K562 (cell line): ENCODE measurements around the gene CARD14. TPM values are rescaled to one million over a fixed set of nuclear protein-coding genes. Genes with fewer than 3 reads are reported as not detected.

Experiments used
- ATAC-seq: fragments of 200-7000 bp; cut with Tn5 transposase; 3 replicates; pipeline ENCODE4 v1.9.1; 2020; ENCODE audit warnings: moderate library complexity
- BruUV-seq: library from RNA; stranded (reverse); fragments of 400-500 nt; replicated peaks from 2 replicates; lab custom pipeline; 2021; lab: Mats Ljungman, UMichigan
- CTCF ChIA-PET: fragments of 300-600 bp; formaldehyde crosslinking; extraction: SDS; loops from one replicate; lab custom pipeline; 2021; ENCODE audit warnings: low intra/inter-chr PET ratio; lab: Yijun Ruan, JAX
- POLR2A ChIA-PET: fragments of 300-600, 350-650 bp; sonication (Branson Sonifier 250); formaldehyde crosslinking; extraction: SDS; loops from one replicate; lab custom pipeline; 2021; ENCODE audit warnings: antibody characterized with exemption, inconsistent platforms; lab: Yijun Ruan, JAX
- DNase-seq, 4 experiments: peaks; one replicate each; pipeline versions ENCODE4 v3.0.0 to v3.0.0-alpha.2; 2011 to 2018; ENCODE audit warnings: low spot score in 3 of 4, mixed read lengths in 3 of 4; ENCODE audit errors: extremely low read depth in 1 of 4
- FAIRE-seq: peaks from 2 replicates; lab custom pipeline; 2011; peaks lifted over from hg19 to GRCh38; lab: Jason Lieb, UNC
- H2AFZ ChIP-seq: 2 replicates; pipeline ENCODE4 v1.6.0; 2011; ENCODE audit warnings: low read depth, low read length, control low read depth, inconsistent platforms
- H3K27ac ChIP-seq: fragments of 200-600 bp; 3 replicates; pipeline ENCODE4 v1.8.0; 2011; ENCODE audit warnings: low read depth, mild to moderate bottlenecking, control low read depth, inconsistent platforms, low read length, moderate library complexity, mixed read lengths; ENCODE audit errors: extremely low read depth
- H3K27me3 ChIP-seq, 2 experiments: fragments of 300-600 bp in 1 of 2; 2 replicates in 1 of 2; 3 replicates in 1 of 2; pipeline versions ENCODE4 v1.6.0 to v1.8.0; 2011; ENCODE audit warnings: inconsistent platforms in 2 of 2, low read length in 2 of 2, mild to moderate bottlenecking in 1 of 2, mixed read lengths in 1 of 2, moderate library complexity in 1 of 2; ENCODE audit not compliant: control insufficient read depth in 2 of 2, insufficient read depth in 2 of 2
- H3K36me3 ChIP-seq: fragments of 300-600 bp; 3 replicates; pipeline ENCODE4 v1.8.0; 2011; ENCODE audit warnings: mild to moderate bottlenecking, low read length, inconsistent platforms; ENCODE audit not compliant: control insufficient read depth, insufficient read depth
- H3K4me1 ChIP-seq, 2 experiments: fragments of 200-600 bp in 1 of 2; replicated peaks in 1 of 2; 2 replicates in 1 of 2; 3 replicates in 1 of 2; pipeline versions ENCODE4 v1.5.1 to v1.8.0; 2011; ENCODE audit warnings: inconsistent platforms in 2 of 2, low read length in 2 of 2, mild to moderate bottlenecking in 1 of 2, mixed read lengths in 1 of 2, moderate library complexity in 1 of 2; ENCODE audit not compliant: control insufficient read depth in 2 of 2, insufficient read depth in 2 of 2
- H3K4me2 ChIP-seq: 2 replicates; pipeline ENCODE4 v1.6.1; 2011; ENCODE audit warnings: low read length, control low read depth, inconsistent platforms, mixed read lengths; ENCODE audit not compliant: insufficient read depth
- H3K4me3 ChIP-seq: fragments of 200-600 bp; sonication (generic), shearing (Covaris generic); 2 replicates; pipeline ENCODE4 v1.5.1; 2016; ENCODE audit warnings: control low read depth, inconsistent platforms
- H3K79me2 ChIP-seq: fragments of 200-600 bp; 3 replicates; pipeline ENCODE4 v1.8.0; 2011; ENCODE audit warnings: low read length, inconsistent platforms; ENCODE audit not compliant: control insufficient read depth, insufficient read depth
- H3K9ac ChIP-seq, 2 experiments: 2 replicates each; pipeline versions ENCODE4 v1.6.0 to v1.6.1; 2011; ENCODE audit warnings: low read depth in 2 of 2, low read length in 2 of 2, control low read depth in 1 of 2, inconsistent platforms in 1 of 2, mild to moderate bottlenecking in 1 of 2, mixed read lengths in 1 of 2; ENCODE audit not compliant: insufficient read depth in 1 of 2
- H3K9me1 ChIP-seq: one replicate; pipeline ENCODE4 v1.6.0; 2011; ENCODE audit warnings: inconsistent platforms, mild to moderate bottlenecking, low read length, moderate library complexity; ENCODE audit not compliant: control insufficient read depth, insufficient read depth
- H3K9me3 ChIP-seq: replicated peaks from 2 replicates; pipeline ENCODE4 v1.5.1; 2011; ENCODE audit warnings: low read depth, low read length, inconsistent platforms; ENCODE audit not compliant: control insufficient read depth, insufficient read depth
- H4K20me1 ChIP-seq: replicated peaks from 2 replicates; pipeline ENCODE4 v1.6.1; 2011; ENCODE audit warnings: low read length, inconsistent platforms, mixed read lengths; ENCODE audit not compliant: control insufficient read depth, insufficient read depth
- MIER1 ChIP-seq: fragments of 450-650 bp; IDR thresholded peaks from 2 replicates; pipeline ENCODE4 v1.6.1; 2016; ENCODE audit warnings: antibody characterized with exemption, mild to moderate bottlenecking, low read depth
- PML ChIP-seq: IDR thresholded peaks from 2 replicates; pipeline ENCODE4 v1.6.1; 2012; ENCODE audit warnings: low read length, inconsistent platforms
- TEAD4 ChIP-seq, 2 experiments: sonication (generic) in 1 of 2; formaldehyde crosslinking in 1 of 2; IDR thresholded peaks; 2 replicates each; pipeline versions ENCODE4 v1.6.1 to v1.8.0; 2012 to 2022; ENCODE audit warnings: borderline replicate concordance in 1 of 2, inconsistent platforms in 1 of 2, low read length in 1 of 2, mild to moderate bottlenecking in 1 of 2, missing genetic modification reagents in 1 of 2
- ZBTB43 ChIP-seq: sonication (generic); formaldehyde crosslinking; IDR thresholded peaks from 2 replicates; pipeline ENCODE4 v1.8.0; 2023; ENCODE audit warnings: mild to moderate bottlenecking, missing genetic modification reagents
- ZNF639 ChIP-seq, 2 experiments: fragments of 200-800 bp in 1 of 2; sonication (Bioruptor generic) in 1 of 2; sonication (generic) in 1 of 2; formaldehyde crosslinking in 1 of 2; IDR thresholded peaks in 1 of 2; conservative IDR thresholded peaks in 1 of 2; 2 replicates each; pipeline versions ENCODE4 v1.5.0 to v1.6.1; 2016 to 2020; ENCODE audit warnings: missing compliant biosample characterization in 1 of 2, missing genetic modification characterization in 1 of 2, missing genetic modification reagents in 1 of 2
- WGBS: fragments of 100-300 bp; shearing (Covaris generic); methylation state at CpG from one replicate; pipeline ENCODE4 v1.1.6; 2016; ENCODE audit warnings: low coverage, mixed read lengths; ENCODE audit not compliant: insufficient coverage; ENCODE audit errors: missing lambda C conversion rate; 5-methylcytosine and 5-hydroxymethylcytosine counted together
- in situ Hi-C: fragments of 300-500 bp; cut with MboI; formaldehyde crosslinking; loops from 4 replicates; pipeline ENCODE4 v1.15.0; 2018; ENCODE audit warnings: inconsistent platforms, mixed read lengths
- intact Hi-C: fragments of 100-400 bp; cut with micrococcal nuclease; formaldehyde crosslinking; loops from 2 replicates; pipeline ENCODE4 v1.14.2; 2022
- polyA plus RNA-seq, 8 experiments: library from polyadenylated mRNA; depleted of rRNA in 4 of 8; stranded (reverse) in 5 of 8; unstranded in 3 of 8; fragments of >200 nt; fragmentation: Nextera tagmentation in 2 of 8; fragmentation: Illumina TruSeq in 1 of 8; extraction: Ambion mirVana in 2 of 8; extraction: Trizol in 1 of 8; gene quantifications; 2 replicates each; pipeline versions ENCODE4 v1.2.1 to v1.2.3, GENCODE V29; 2011 to 2014; ENCODE audit warnings: inconsistent platforms in 1 of 8, missing spikeins in 1 of 8
- total RNA-seq, 7 experiments: library from RNA; depleted of rRNA in 6 of 7; stranded (reverse); fragments of >200 nt in 6 of 7; fragmentation: Illumina TruSeq in 2 of 7; extraction: Trizol in 2 of 7; gene quantifications; 2 replicates each; pipeline versions ENCODE4 v1.2.1 to v1.2.3, GENCODE V29; 2011 to 2021; ENCODE audit warnings: low replicate concordance in 1 of 7

Gene CARD14
- total and polyA plus RNA-seq, 9 of the 15 experiments (the other 6 are each of a cell fraction or from before 2014, with no cell fraction given): not detected

- Histone ChIP-seq H3K79me2 (peaks cover 8% of the 10 kb centered on the region; the same call in 2 of the 3 replicates), H3K9me3 (no peaks in the 10 kb centered on the region), H3K27ac (peak overlapping the region; percentile 97), H3K27me3 (no peaks in the 10 kb centered on the region), H3K9me1 (no peaks in the 10 kb centered on the region), H3K4me2 (peak overlapping the region; percentile 51), H3K9ac (peak overlapping the region; percentile 61 to 76), H3K4me1 (peaks cover 65 to 70% of the 10 kb centered on the region in 2 experiments), H4K20me1 (no peaks in the 10 kb centered on the region), H2AFZ (peak overlapping the region; percentile 73), H3K36me3 (no peaks in the 10 kb centered on the region), H3K4me3 (no peak overlapping the region)
- ATAC-seq (no peak), DNase-seq (no peak), FAIRE-seq (no peak)
- intact Hi-C loops (no loop called here), in situ Hi-C loops (no loop called here)
- CTCF ChIA-PET: no interaction called here
- TF ChIP-seq PML (no peak), ZBTB43 (CRISPR knock-in tag) (no peak), ZNF639 (CRISPR knock-in tag; conservative IDR thresholded peaks at IDR 0.05 in 1 of 2, IDR thresholded peaks at IDR 0.05 in 1 of 2) (0 out of 4 replicates have a peak, but pooled peaks of 1 of the 2 experiments have one; percentile 2), TEAD4 (IDR thresholded peaks at IDR 0.05; ENCODE audit: low read length) (no peak), TEAD4 (CRISPR knock-in tag; IDR thresholded peaks at IDR 0.05; ENCODE audit: borderline replicate concordance) (no peak), MIER1 (no peak)
- no TSS peak for BruUV-seq
- 60% methylated on average over 5 of the region's 5 CpGs for WGBS
- POLR2A ChIA-PET: interaction anchor here (0.6 kb wide), 1 partner anchor 41 kb away, joined by 3 read pairs; no protein-coding TSS in a partner anchor
Observed at GRCh38 chr17:80256034-80256350, 86.2 kb downstream of the CARD14 start.
